HG02840 (cell line): ENCODE results near the gene SET.
A peak's percentile ranks its signal among the peaks of the same experiment; 100 is the strongest.
"Not testable (repeated sequence)": the region's sequence is repeated elsewhere in the genome, so short reads cannot be mapped to it uniquely, and the experiment has no call there.

Experiments used
- ATAC-seq: cut with Tn5 transposase; IDR thresholded peaks from one replicate; pipeline ENCODE4 v1.9.1; 2021; ENCODE audit warnings: mild to moderate bottlenecking, moderate library complexity, moderate number of reproducible peaks; ENCODE audit not compliant: unreplicated experiment, low FRiP score

SET gene, protein sequence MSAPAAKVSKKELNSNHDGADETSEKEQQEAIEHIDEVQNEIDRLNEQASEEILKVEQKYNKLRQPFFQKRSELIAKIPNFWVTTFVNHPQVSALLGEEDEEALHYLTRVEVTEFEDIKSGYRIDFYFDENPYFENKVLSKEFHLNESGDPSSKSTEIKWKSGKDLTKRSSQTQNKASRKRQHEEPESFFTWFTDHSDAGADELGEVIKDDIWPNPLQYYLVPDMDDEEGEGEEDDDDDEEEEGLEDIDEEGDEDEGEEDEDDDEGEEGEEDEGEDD

DNA sequence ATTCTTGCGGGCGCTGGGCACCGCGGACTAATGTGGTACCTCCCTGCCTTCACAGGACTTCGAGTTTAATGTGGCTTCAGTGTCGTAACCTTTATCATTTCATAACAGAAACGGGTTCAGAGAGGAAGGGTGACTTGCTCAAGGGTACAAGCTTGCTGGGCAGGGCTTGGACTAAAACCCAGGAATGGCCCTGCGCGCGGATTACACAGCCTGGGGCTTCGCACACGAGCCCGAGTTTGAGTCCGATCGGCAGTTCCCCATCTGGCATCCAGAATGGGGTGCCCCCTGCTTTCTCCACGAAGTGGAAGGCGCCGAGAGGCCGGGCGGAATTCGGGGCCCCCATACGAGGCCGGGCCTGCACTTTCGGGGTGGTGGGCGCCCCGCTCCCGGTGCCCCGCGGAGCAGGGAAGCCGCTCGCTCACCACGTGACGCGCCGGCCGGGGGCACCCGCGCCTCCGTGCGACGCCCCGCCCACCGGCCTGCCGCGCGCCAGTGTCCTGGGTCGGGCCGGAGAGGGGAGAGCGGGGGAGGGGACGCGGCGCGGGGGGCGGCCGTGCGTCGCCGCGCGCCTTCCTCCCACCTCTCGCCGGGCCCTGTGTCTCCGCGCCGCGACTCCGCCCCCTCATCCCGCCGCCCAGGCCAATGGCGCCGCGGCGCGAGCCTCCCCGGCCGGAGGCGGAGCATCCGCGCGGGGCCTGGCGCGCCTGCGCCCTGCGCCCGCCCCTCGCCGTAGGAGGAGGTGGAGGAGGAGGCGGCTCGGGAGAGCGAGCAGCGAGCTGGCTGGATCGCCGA lies at the start of gene SET:
TSS of gene SET (plus strand) at position 722 of the 792 bp plus-strand sequence. CDS start 361 bp downstream, outside the sequence.
- ATAC-seq = peak; percentile 68

DNA sequence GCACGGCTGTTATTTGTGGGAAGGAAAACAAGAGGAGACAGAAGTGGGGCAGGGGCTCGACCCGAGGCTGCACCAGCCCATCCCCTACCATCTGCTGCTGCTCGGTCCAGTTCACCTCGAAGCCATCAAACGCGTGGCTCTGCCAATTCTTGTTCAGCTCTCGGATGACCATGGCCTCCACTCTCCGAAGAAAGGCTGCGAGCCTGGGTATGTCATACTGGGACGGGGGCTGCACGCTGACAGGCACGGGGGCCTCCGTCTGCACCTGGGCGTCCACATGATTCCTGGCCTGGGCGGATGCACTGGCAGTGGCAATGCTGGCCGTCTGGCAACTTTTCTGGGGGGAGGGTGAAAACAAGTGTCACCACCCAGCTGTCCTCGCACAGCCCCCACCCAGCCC lies 48.4 kb upstream of the SET start:
- no peak for ATAC-seq

GRCh38 chr9:128642675-128643245 lies 46.3 kb upstream of the SET start:
- ATAC-seq = no peak

- ATAC-seq = no peak
These were observed 45.3 kb upstream of the SET start for GRCh38 chr9:128643519-128644300.

GRCh38 chr9:128648206-128648605 lies 40.8 kb upstream of the SET start:
- not testable (repeated sequence) for ATAC-seq

DNA sequence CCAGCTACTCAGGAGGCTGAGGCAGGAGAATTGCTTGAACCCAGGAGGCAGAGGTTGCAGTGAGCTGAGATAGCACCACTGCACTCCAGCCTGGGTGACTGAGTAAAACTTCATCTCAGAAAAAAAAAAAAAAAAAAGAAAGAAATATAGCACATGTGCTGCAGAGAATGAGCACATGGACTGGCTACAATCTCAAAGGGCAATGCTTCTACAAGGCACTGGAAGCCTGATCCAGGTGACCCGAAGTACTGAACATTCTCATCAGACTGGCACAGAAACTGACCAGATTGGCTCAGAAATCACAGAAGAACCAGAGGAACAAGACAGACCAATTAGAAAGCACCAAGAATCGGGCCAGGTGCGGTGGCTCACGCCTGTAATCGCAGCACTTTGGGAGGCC lies 37.2 kb upstream of the SET start:
- ATAC-seq = no peak

DNA sequence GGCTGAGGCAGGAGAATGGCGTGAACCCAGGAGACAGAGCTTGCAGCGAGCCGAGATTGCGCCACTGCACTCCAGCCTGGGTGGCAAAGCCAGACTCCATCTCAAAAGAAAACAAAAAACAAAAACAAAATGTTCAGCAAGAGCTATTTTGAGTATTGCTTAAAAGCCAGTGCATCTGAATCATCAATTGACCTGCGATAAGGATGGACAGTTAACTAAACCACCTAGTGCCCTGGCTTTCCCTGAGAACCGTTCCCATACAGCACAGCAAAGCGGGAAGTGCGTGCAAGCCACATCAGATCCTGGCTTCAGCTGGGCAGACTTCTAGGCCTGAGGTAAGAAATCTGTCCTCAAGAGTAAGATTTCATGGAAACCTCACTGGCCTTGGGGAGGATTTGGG lies 35.1 kb upstream of the SET start:
- no peak for ATAC-seq

DNA sequence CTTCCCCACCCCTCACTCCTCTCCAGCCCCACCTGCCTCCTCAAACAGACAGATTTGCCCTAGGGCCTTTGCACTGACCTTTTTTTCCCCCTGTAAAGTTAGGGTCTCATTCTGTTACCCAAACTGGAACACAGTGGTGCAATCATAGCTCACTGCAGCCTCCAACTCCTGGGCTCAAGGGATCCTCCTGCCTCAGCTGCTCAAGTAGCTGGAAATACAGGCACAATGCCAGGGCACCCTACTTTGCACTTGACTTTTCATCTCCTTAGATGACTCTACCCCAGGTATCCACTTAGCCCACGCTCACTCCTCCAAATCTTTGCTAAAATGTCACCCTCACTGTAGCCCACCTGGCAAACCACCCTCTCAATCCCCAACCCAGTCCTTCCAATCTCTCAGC lies 34.5 kb upstream of the SET start:
- ATAC-seq = no peak

GRCh38 chr9:128656416-128657343 lies 32.3 kb upstream of the SET start, which contains the start of gene DYNC2I2:
Gene DYNC2I2 (minus strand): TSS chr9:128656847. CDS start chr9:128656726, 121 bp downstream.
- ATAC-seq = peak; percentile 62

DNA sequence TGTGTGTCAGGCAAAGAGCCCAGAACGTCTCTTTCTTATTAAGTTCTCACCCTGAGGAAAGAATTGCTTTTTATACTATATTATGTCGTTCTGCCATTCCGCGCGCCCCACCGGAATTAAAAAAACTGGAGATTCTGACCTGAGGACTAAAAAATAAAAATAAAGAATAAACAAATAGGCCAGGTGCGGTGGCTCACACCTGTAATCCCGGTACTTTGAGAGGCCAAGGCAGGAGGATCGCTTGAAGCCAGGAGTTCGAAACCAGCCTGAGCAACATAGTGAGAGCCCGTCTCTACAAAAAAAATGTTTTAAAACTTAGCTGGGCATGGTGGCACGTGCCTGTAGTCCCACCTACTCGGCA lies 31.7 kb upstream of the SET start:
- no peak for ATAC-seq

DNA sequence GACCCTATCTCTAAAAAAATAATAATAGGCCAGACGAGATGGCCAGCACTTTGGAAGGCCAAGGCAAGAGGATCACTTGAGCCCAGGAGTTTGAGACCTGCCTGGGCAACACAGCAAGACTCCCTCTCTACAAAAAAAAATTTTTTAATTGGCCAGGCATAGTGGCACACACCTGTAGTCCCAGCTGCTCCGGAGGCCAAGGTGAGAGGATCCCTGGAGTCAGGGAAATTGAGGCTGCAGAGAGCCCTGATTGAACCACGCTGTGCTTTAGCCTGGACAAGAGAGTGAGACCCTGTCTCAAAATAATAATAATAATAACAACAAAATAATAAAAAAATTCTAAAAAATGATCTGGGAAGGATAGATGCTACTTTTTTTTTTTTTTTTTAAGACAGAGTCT lies 31.2 kb upstream of the SET start:
- ATAC-seq = no peak

DNA sequence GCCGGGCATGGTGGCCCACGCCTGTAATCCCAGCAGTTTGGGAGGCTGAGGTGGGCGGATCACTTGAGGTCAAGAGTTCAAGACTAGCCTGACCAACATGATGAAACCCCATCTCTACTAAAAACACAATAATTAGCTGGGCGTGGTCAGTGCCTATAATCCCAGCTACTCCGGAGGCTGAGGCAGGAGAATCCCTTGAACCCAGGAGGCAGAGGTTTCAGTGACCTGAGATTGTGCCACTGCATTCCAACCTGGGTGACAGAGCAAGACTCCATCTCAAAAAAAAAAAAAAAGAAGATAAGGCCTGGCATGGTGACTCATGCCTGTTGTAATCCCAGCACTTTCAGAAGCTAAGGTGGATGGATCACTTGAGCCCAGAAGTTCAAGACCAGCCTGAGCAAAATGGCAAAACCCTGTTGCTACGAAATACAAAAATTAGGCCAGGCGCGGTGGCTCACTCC lies 22.5 kb upstream of the SET start:
- not testable (repeated sequence) for ATAC-seq

DNA sequence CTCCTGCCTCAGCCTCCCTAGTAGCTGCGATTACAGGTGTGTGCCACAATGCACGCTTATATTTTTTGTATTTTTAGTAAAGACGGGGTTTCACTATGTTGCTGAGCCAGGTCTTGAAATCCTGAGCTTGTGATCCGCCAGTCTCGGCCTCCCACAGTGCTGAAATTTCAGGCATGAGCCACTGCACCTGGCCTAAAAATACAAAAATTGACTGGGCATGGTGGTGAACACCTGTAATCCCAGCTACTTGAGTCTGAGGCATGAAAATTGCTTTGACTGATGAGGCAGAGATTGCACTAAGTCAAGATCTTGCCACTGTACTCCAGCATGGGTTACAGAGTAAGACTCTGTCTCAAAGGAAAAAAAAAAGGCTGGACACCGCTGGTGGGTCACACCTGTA lies 19.2 kb upstream of the SET start:
- ATAC-seq = no peak

DNA sequence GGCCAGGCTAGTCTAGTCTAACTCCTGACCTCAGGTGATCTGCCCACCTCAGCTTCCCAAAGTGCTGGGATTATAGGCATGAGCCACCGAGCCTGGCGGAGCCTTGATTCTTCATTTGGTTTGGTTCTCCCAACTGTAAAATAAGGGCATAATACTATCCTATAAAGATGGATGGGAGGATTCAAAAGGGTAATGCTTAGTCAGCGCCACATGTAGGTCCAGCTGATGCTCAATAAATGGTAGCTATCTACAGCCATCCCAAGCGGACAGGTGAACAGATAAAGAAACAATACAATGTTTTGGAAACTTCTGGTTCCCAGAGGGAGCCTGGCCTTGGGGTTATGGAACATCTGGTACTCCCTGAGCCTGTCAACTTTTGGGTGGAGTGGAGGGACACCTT lies 13.6 kb upstream of the SET start:
- ATAC-seq = no peak

DNA sequence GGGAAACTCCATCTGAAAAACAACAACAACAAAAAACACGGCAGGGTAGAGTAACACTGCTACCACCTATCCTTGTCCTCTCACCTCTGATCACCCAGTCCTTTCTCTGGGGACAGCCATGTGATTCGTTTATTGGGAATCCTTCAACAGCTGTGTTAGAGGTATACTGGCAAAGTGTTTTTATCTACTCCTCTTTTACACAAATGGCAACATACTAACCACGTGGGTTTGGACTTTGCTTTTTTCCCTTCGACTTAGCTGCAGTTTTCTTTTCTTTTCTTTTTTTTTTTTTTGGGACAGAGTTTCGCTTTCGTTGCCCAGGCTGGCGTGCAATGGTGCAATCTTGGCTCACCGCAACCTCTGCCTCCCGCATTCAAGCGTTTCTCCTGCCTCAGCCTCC lies 11.2 kb upstream of the SET start:
- ATAC-seq = no peak

- ATAC-seq = no peak
These were observed 5.5 kb upstream of the SET start for GRCh38 chr9:128683340-128684064.

DNA sequence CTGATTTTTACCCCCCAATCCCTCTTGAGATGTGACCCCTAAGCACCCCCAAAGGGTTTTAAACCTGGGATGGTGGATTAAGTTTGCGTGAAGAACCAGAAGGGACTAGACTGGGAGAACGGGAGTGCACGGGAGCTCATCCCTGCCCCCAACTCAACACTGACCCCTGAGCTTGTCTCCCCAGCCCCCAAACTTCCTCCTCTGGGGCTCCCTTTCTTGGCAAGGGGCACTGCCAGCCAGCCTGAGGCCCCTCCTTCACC lies 5.0 kb upstream of the SET start:
- ATAC-seq = no peak

GRCh38 chr9:128684325-128685199 lies 4.5 kb upstream of the SET start:
- ATAC-seq = no peak
